Measurements from ENCODE around the gene TRPM2. TPM values are rescaled to one million over a fixed set of nuclear protein-coding genes. Genes with fewer than 3 reads are reported as not detected.

TRPM2 gene
- total RNA-seq, 1 donor from 2014 or later, result 3.9 TPM

DNA sequence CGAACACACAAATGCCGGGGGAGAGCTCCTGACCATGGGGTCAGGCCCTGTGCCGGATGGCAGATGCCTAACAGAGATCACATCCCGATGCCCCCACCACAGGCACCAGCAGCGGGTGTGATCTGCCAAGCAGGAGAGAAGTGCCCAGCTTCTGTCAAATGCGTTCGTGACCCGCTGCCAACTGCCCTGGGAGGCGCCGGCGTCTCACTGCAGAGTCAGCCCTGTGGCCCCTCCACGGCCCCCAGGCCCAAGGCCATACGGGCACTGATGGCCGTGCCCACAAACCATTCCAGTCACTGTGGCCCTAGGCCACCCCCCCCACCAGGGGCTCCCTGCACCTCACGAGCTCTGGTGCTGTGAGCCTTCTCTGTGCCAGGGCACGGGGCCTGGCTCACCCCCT is 22.2 kb upstream of the TRPM2 start:
- Mint-ChIP-seq H3K27ac (no peak overlapping the region), H3K4me3 (no peak overlapping the region), H3K9me3 (no peaks in the 10 kb centered on the region), H3K4me1 (no peaks in the 10 kb centered on the region), H3K27me3 (no peaks in the 10 kb centered on the region), H3K36me3 (ENCODE audit: low read depth) (peaks cover 26% of the 10 kb centered on the region)
- no peak for ATAC-seq (ENCODE audit: low read depth)
- TF ChIP-seq, protein P1, sequence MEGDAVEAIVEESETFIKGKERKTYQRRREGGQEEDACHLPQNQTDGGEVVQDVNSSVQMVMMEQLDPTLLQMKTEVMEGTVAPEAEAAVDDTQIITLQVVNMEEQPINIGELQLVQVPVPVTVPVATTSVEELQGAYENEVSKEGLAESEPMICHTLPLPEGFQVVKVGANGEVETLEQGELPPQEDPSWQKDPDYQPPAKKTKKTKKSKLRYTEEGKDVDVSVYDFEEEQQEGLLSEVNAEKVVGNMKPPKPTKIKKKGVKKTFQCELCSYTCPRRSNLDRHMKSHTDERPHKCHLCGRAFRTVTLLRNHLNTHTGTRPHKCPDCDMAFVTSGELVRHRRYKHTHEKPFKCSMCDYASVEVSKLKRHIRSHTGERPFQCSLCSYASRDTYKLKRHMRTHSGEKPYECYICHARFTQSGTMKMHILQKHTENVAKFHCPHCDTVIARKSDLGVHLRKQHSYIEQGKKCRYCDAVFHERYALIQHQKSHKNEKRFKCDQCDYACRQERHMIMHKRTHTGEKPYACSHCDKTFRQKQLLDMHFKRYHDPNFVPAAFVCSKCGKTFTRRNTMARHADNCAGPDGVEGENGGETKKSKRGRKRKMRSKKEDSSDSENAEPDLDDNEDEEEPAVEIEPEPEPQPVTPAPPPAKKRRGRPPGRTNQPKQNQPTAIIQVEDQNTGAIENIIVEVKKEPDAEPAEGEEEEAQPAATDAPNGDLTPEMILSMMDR (IDR thresholded peaks at IDR 0.05), result no peak
- ChIA-PET POLR2A (no interaction called here), CTCF (no interaction called here)
- no peak for DNase-seq
- intact Hi-C loops (cut with micrococcal nuclease), result loop anchor here (10.0 kb wide), 1 partner anchor 594 kb away; the partner anchor contains the start of gene ITGB2

GRCh38 chr21:44331650-44332307 is 21.6 kb upstream of the TRPM2 start:
- no peaks in the 10 kb centered on the region for H3K4me1 Mint-ChIP-seq
- TF ChIP-seq, protein P1 (IDR thresholded peaks at IDR 0.05), result no peak
- intact Hi-C loops (cut with micrococcal nuclease), result loop anchor here (10.0 kb wide), 1 partner anchor 593 kb away; the partner anchor contains the start of gene ITGB2
- ChIA-PET CTCF (no interaction called here), POLR2A (no interaction called here)
- H3K27ac Mint-ChIP-seq, result peak overlapping the region; percentile 14
- ATAC-seq (ENCODE audit: low read depth), result no peak
- no peaks in the 10 kb centered on the region for H3K9me3 Mint-ChIP-seq
- no peak for DNase-seq
- H3K4me3 Mint-ChIP-seq, result no peak overlapping the region
- peaks cover 32% of the 10 kb centered on the region for H3K36me3 Mint-ChIP-seq (ENCODE audit: low read depth)
- H3K27me3 Mint-ChIP-seq, result no peaks in the 10 kb centered on the region

GRCh38 chr21:44332383-44332782 is 21.0 kb upstream of the TRPM2 start:
- H3K36me3 Mint-ChIP-seq (ENCODE audit: low read depth), result peaks cover 35% of the 10 kb centered on the region
- no peaks in the 10 kb centered on the region for H3K9me3 Mint-ChIP-seq
- ChIA-PET CTCF (no interaction called here), POLR2A (no interaction called here)
- peaks cover under 1% of the 10 kb centered on the region for H3K4me1 Mint-ChIP-seq
- no peak overlapping the region for H3K27ac Mint-ChIP-seq
- intact Hi-C loops (cut with micrococcal nuclease), result loop anchor here (10.0 kb wide), 1 partner anchor 592 kb away; the partner anchor contains the start of gene ITGB2
- no peak for DNase-seq
- TF ChIP-seq, protein P1 (IDR thresholded peaks at IDR 0.05), result no peak
- no peak overlapping the region for H3K4me3 Mint-ChIP-seq
- no peak for ATAC-seq (ENCODE audit: low read depth)
- no peaks in the 10 kb centered on the region for H3K27me3 Mint-ChIP-seq

- POLR2A ChIA-PET, result interaction anchor here (0.7 to 0.9 kb wide), 2 partner anchors 28 to 321 kb away, joined by 3 to 4 read pairs; partner anchors contain the start of gene TRAPPC10
Measured at GRCh38 chr21:44332965-44333364, 20.5 kb upstream of the TRPM2 start.

More at GRCh38 chr21:44332965-44333364, 20.5 kb upstream of the TRPM2 start:
- peaks cover 6% of the 10 kb centered on the region for H3K4me1 Mint-ChIP-seq
- no peaks in the 10 kb centered on the region for H3K27me3 Mint-ChIP-seq
- H3K4me3 Mint-ChIP-seq, result no peak overlapping the region
- TF ChIP-seq, protein P1 (IDR thresholded peaks at IDR 0.05), result no peak
- CTCF ChIA-PET, result no interaction called here
- DNase-seq, result no peak
- intact Hi-C loops (cut with micrococcal nuclease), result loop anchor here (10.0 kb wide), 1 partner anchor 592 kb away; the partner anchor contains the start of gene ITGB2
- peaks cover 34% of the 10 kb centered on the region for H3K36me3 Mint-ChIP-seq (ENCODE audit: low read depth)
- H3K9me3 Mint-ChIP-seq, result no peaks in the 10 kb centered on the region
- H3K27ac Mint-ChIP-seq, result no peak overlapping the region
- no peak for ATAC-seq (ENCODE audit: low read depth)

Measured in activated B cell treated with CpG ODN at 0.5 μM for 24 hours (primary cell).